ENCODE measurements around the gene NFIA.

DNA sequence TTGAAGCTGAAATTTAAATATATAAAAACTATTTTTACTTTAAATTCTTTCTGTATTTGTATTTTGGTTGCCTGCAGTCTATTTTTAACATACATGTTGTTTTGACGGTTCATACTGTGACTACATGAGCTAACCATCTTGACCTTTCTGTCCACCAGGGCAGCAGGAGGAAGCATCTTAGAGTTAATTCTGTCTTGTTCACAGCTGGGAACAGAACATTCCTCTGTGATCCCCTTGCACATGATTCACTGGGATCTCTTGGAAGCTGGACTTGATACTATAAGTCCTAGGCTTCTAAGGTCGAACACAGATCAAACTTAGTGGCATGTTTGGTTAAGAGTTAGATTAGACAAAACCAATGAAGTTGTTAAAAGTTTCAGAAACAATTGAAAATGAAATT lies 99.7 kb downstream of the NFIA start:
- TF ChIP-seq, protein P1, sequence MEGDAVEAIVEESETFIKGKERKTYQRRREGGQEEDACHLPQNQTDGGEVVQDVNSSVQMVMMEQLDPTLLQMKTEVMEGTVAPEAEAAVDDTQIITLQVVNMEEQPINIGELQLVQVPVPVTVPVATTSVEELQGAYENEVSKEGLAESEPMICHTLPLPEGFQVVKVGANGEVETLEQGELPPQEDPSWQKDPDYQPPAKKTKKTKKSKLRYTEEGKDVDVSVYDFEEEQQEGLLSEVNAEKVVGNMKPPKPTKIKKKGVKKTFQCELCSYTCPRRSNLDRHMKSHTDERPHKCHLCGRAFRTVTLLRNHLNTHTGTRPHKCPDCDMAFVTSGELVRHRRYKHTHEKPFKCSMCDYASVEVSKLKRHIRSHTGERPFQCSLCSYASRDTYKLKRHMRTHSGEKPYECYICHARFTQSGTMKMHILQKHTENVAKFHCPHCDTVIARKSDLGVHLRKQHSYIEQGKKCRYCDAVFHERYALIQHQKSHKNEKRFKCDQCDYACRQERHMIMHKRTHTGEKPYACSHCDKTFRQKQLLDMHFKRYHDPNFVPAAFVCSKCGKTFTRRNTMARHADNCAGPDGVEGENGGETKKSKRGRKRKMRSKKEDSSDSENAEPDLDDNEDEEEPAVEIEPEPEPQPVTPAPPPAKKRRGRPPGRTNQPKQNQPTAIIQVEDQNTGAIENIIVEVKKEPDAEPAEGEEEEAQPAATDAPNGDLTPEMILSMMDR (IDR thresholded peaks at IDR 0.05) = no peak
- no peak for TF ChIP-seq TCF7L2 (IDR thresholded peaks at IDR 0.05; ENCODE audit: low read depth, low read length)

Data from Panc1 (cell line).